Endothelial cell (in vitro differentiated cells): Measurements from ENCODE around the gene PERP. TPM values are rescaled to one million over a fixed set of nuclear protein-coding genes. Genes with fewer than 3 reads are reported as not detected.
"Not testable (repeated sequence)": the region's sequence is repeated elsewhere in the genome, so short reads cannot be mapped to it uniquely, and the experiment has no call there.

Experiments
- DNase-seq: peaks from one replicate; pipeline ENCODE4 v3.0.0; 2021; ENCODE audit warnings: low spot score
- H3K27ac Mint-ChIP-seq: one replicate; pipeline ENCODE4 v1.8.0; 2021; ENCODE audit warnings: mixed read lengths, inconsistent platforms; ENCODE audit not compliant: unreplicated experiment
- H3K27me3 Mint-ChIP-seq: one replicate; pipeline ENCODE4 v1.8.0; 2021; ENCODE audit warnings: mild to moderate bottlenecking, moderate library complexity, mixed read lengths, inconsistent platforms; ENCODE audit not compliant: unreplicated experiment
- H3K36me3 Mint-ChIP-seq: one replicate; pipeline ENCODE4 v1.8.0; 2021; ENCODE audit warnings: mild to moderate bottlenecking, low read depth, mixed read lengths, inconsistent platforms; ENCODE audit not compliant: unreplicated experiment
- H3K4me1 Mint-ChIP-seq: one replicate; pipeline ENCODE4 v1.8.0; 2021; ENCODE audit warnings: mild to moderate bottlenecking, mixed read lengths, inconsistent platforms; ENCODE audit not compliant: unreplicated experiment
- H3K4me3 Mint-ChIP-seq: one replicate; pipeline ENCODE4 v1.8.0; 2021; ENCODE audit warnings: mild to moderate bottlenecking, mixed read lengths, inconsistent platforms; ENCODE audit not compliant: unreplicated experiment
- H3K9me3 Mint-ChIP-seq: one replicate; pipeline ENCODE4 v1.8.0; 2021; ENCODE audit warnings: mixed read lengths, inconsistent platforms; ENCODE audit not compliant: unreplicated experiment
- CTCF ChIP-seq: fragments of 200-600 bp; sonication (generic); IDR thresholded peaks from one replicate; pipeline ENCODE4 v1.5.0; 2021; ENCODE audit warnings: antibody characterized with exemption; ENCODE audit not compliant: unreplicated experiment
- total RNA-seq: library from RNA; stranded (reverse); fragmentation: NEBNext Ultra II Directional; extraction: Animal tissue kit (Norgen Biotek cat#: 25700); gene quantifications from one replicate; pipeline ENCODE4 v1.2.1, GENCODE V29; 2021; ENCODE audit not compliant: unreplicated experiment

Gene PERP
- total RNA-seq, 1 donor from 2014 or later: 11.4 TPM

- Mint-ChIP-seq H3K4me3 (no peak overlapping the region), H3K9me3 (no peaks in the 10 kb centered on the region), H3K4me1 (no peaks in the 10 kb centered on the region), H3K27ac (no peak overlapping the region), H3K36me3 (peaks cover 4% of the 10 kb centered on the region), H3K27me3 (no peaks in the 10 kb centered on the region)
- DNase-seq: no peak
- no peak for TF ChIP-seq CTCF
These were observed 22.0 kb upstream of the PERP start for GRCh38 chr6:138129190-138129589.

- no peaks in the 10 kb centered on the region for H3K27me3 Mint-ChIP-seq
- no peaks in the 10 kb centered on the region for H3K4me1 Mint-ChIP-seq
- H3K9me3 Mint-ChIP-seq: no peaks in the 10 kb centered on the region
- TF ChIP-seq CTCF: no peak
- no peak for DNase-seq
- H3K4me3 Mint-ChIP-seq: no peak overlapping the region
- H3K27ac Mint-ChIP-seq: no peak overlapping the region
- H3K36me3 Mint-ChIP-seq: peaks cover 4% of the 10 kb centered on the region
These were observed 20.9 kb upstream of the PERP start for GRCh38 chr6:138128096-138128495.

- no peak for TF ChIP-seq CTCF
- Mint-ChIP-seq H3K4me3 (no peak overlapping the region), H3K4me1 (no peaks in the 10 kb centered on the region), H3K27me3 (no peaks in the 10 kb centered on the region), H3K9me3 (no peaks in the 10 kb centered on the region), H3K27ac (no peak overlapping the region), H3K36me3 (peaks cover 3% of the 10 kb centered on the region)
- DNase-seq: no peak
These were observed 16.9 kb upstream of the PERP start for GRCh38 chr6:138124096-138124495.

- H3K4me3 Mint-ChIP-seq: no peak overlapping the region
- no peaks in the 10 kb centered on the region for H3K36me3 Mint-ChIP-seq
- TF ChIP-seq CTCF: no peak
- H3K27ac Mint-ChIP-seq: no peak overlapping the region
- no peaks in the 10 kb centered on the region for H3K27me3 Mint-ChIP-seq
- no peaks in the 10 kb centered on the region for H3K4me1 Mint-ChIP-seq
- H3K9me3 Mint-ChIP-seq: no peaks in the 10 kb centered on the region
- no peak for DNase-seq
These were observed 12.8 kb upstream of the PERP start for GRCh38 chr6:138119976-138120375.

GRCh38 chr6:138119229-138119628 lies 12.0 kb upstream of the PERP start:
- not testable (repeated sequence) for H3K4me1 Mint-ChIP-seq, H3K27me3 Mint-ChIP-seq, H3K9me3 Mint-ChIP-seq, H3K4me3 Mint-ChIP-seq, H3K36me3 Mint-ChIP-seq, H3K27ac Mint-ChIP-seq, DNase-seq

- H3K27me3 Mint-ChIP-seq: peaks cover 2% of the 10 kb centered on the region
- no peak for TF ChIP-seq CTCF
- H3K27ac Mint-ChIP-seq: no peak overlapping the region
These were observed 10.2 kb upstream of the PERP start for GRCh38 chr6:138117376-138117914.

More at GRCh38 chr6:138117376-138117914, 10.2 kb upstream of the PERP start:
- Mint-ChIP-seq H3K36me3 (no peaks in the 10 kb centered on the region), H3K9me3 (no peaks in the 10 kb centered on the region), H3K4me1 (no peaks in the 10 kb centered on the region), H3K4me3 (no peak overlapping the region)
- DNase-seq: no peak
